ENCODE measurements around the gene STAT1.

Gene STAT1

GRCh38 chr2:191013932-191014652, at the start of gene STAT1:
Gene STAT1 (minus strand): TSS chr2:191014171. CDS start chr2:191010003, 4,168 bp downstream.
- DNase-seq: peak; percentile 95

DNA sequence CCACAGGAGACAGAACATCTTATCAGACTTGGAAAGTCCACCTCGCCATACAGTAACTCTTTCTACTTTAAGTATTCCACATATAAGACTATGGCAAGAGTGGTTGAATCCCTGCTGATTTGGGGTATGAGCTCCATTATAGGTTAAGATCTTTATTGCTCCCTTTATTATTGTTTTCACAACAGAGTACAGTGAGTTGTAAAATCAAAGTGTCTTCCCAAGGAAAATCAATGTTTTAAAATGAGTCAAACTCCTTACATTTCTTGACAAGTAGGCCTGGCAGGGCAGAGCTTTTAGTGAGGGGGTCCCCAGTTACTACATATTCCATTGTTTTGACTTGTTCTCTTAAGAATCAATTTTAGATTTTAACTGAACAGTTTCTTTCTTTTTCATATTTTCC, 49.6 kb upstream of the STAT1 start:
- no peak for DNase-seq

- DNase-seq: no peak
Measured at GRCh38 chr2:191061381-191061980, 47.5 kb upstream of the STAT1 start.

DNA sequence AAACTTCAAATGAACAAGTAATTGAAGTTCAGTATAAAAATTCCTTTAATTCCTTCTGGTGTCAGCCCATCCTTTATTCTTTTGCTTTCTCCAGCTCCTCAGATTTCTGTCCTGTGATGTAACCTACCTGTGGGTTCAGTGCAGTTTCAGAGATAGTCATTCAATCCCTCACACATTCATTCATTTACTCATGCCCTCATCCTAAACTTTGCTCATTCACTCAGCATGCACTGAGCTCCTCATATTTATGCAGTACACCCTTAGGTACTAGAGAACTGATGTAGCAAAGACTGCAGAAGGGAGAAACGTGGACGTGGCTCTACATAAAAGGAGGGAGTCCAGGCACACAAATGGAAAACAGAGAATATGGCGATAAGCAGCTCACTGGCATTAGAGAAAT, 45.3 kb upstream of the STAT1 start:
- no peak for DNase-seq

DNA sequence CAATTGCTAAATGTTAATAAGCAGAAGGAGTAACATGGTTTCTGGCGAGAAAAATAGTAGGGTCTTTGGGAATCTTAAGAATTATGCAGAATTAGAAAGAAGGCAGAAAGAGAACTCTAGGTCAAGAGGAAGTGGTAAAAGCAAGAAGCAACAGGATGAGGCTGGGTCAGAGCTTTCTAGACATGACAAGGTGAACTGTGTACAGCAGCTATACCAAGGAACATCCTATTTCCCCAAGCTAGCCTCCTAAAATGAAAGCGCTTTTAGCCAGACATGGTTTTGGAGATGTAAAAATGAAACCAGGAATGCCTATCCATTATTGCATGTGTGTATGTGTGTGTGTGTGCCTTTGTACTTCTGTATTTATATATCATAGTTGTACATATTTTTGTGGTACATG, 42.3 kb upstream of the STAT1 start:
- no peak for DNase-seq

GRCh38 chr2:191053256-191053655, 39.3 kb upstream of the STAT1 start:
- no peak for DNase-seq

DNA sequence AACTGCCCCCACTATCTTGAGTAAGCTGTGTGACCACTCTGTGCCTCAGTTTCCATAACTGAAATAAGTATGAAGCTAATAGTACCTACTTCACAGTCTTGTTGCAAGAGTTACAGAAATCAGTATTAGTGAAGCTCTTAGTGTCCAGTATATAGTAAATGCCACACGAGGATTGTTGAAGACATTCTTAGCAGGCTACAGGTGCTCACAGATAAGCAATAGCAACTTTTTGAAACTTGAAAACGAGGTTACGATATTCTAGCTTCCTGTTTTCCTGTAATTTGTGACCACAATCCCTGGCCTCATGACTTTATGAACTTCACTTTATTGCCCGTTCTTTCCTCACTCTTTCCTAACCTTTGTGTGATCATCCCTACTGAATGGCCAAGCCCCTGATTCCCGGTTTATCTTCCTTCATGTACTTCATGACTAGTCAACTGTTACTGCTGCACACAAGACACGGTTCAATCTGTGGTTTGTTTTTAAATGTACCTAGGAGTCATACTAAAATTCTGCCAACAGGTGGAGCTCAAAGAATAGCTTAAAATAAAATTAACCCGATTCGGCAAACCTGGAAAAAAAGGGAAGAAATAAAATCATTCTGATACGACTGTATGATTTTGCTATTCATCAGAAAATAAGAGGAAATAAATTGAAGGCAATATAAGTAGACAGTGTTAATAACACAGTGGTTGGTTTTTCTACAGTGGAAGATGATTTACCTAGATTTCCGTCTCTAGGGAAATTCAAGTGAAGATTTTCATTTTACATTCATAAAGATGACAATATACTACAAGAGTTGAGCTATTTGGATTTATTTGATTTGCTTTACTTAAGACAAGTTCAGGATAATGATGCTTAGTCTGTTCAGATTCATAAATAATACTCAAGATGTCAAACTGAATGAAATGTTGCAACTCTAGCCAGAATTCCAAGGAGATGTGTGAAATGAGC, 38.1 kb upstream of the STAT1 start:
- DNase-seq: peak; percentile 56

DNA sequence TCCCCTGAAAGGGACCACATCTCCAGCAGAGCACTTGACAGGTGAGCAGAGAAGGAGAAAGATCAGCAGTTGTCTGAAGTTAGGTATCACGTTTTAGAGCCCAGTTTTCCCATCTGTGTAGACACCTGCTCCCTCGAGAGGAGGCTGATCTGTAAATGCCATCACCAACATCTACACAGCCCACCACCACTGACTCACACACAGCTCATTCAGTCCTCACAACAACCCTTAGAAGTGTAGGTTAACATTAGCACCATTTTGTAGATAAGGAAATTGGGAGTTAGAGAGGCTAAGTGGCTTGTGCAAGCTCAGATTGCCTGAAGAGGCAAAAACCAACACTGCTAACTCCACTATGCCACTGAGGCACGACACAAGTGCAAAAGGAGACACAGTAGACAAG, 37.2 kb upstream of the STAT1 start:
- no peak for DNase-seq

GRCh38 chr2:191050640-191050987, 36.6 kb upstream of the STAT1 start:
- no peak for DNase-seq

GRCh38 chr2:191049728-191050639, 36.0 kb upstream of the STAT1 start:
- DNase-seq: no peak

- DNase-seq: no peak
Measured at GRCh38 chr2:191048073-191048472, 34.1 kb upstream of the STAT1 start.

- no peak for DNase-seq
Measured at GRCh38 chr2:191045141-191045540, 31.2 kb upstream of the STAT1 start.

DNA sequence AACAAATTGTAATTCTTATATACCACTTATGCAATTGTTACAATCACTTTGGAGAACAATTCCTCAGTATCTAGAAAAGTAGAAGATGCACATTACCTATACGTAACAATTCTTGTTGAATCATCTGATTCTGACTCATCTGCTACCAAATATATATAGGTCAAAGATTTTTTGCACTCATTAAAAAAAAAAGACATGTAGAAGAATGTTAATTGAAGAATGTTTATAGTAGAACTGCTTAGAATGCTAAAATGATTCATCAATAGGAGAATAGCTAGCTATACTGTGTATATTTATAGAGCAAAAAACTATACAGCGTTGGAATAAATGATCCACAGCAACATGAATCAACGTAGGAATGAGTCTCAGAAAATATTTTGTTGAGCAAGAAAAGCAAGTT, 29.5 kb upstream of the STAT1 start:
- no peak for DNase-seq

- no peak for DNase-seq
Measured at GRCh38 chr2:191041418-191042161, 27.6 kb upstream of the STAT1 start.

DNA sequence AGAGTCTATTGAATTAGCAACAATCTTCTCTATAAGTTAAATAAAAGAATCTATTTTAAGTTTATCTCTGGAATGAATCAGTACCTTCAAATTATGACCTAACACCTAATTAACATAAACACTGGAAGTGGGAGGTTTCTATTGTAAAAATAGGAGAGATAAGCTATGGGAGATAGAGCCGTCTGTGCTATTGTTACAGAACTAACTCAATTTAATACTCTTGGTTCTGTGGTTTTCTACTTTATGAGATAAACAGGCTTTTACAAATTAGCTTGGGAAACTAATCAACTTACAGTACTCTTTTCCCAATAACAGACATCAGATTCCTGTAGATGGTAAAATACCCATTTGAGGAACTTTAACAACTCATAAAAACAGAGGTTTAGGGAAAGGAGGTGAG, 25.6 kb upstream of the STAT1 start:
- DNase-seq: no peak

GRCh38 chr2:191038741-191039140, 24.8 kb upstream of the STAT1 start:
- DNase-seq: no peak

GRCh38 chr2:191038241-191038725, 24.3 kb upstream of the STAT1 start:
- DNase-seq: no peak

- no peak for DNase-seq
Measured at GRCh38 chr2:191037351-191037750, 23.4 kb upstream of the STAT1 start.

- no peak for DNase-seq
Measured at GRCh38 chr2:191036363-191036762, 22.4 kb upstream of the STAT1 start.

DNA sequence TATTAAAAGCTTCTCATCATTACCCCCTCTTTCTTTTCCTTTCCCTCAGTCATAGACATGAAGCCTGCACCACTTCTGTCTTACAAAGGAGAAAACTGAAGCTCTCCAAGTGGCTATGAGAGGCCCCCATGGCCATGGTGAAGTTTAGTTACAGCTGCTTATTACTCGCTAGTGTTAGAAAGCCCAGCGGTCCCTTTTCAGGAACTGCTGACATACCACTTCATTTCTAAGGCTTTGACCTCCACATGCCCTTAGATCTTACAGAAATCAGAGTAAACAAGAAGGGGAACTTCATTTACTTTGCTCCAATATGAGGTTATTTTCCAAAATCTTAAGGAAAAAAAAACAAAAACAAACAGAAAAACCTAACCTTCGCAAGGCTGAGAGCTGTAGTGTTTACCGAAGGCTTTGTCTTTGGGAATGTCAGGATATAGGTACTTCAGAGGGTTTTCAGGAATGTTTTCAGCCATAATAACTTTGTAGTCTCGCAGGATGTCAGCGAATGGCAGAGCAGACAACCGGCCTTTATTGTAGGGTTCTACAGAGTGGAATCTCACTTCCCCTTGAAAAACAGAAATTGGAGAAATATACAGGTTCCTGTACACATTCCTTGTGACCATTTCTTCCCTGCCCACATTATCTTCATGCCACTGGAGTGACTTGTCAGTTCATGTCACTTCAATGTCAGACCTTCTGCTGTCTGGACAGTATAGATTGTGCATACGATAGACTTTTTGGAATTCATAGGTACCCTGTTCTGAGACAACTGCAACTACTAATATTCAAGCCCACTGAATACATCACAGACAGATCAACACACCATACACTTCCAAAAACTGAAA, 18.8 kb upstream of the STAT1 start:
- DNase-seq: no peak

- no peak for DNase-seq
Measured at GRCh38 chr2:191031256-191031655, 17.3 kb upstream of the STAT1 start.

All from midbrain (tissue), 1 donor.